ENCODE results near the gene SIK2.

Gene SIK2

GRCh38 chr11:111633756-111634362 lies 31.6 kb downstream of the SIK2 start:
- TF ChIP-seq, protein P1, sequence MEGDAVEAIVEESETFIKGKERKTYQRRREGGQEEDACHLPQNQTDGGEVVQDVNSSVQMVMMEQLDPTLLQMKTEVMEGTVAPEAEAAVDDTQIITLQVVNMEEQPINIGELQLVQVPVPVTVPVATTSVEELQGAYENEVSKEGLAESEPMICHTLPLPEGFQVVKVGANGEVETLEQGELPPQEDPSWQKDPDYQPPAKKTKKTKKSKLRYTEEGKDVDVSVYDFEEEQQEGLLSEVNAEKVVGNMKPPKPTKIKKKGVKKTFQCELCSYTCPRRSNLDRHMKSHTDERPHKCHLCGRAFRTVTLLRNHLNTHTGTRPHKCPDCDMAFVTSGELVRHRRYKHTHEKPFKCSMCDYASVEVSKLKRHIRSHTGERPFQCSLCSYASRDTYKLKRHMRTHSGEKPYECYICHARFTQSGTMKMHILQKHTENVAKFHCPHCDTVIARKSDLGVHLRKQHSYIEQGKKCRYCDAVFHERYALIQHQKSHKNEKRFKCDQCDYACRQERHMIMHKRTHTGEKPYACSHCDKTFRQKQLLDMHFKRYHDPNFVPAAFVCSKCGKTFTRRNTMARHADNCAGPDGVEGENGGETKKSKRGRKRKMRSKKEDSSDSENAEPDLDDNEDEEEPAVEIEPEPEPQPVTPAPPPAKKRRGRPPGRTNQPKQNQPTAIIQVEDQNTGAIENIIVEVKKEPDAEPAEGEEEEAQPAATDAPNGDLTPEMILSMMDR (conservative IDR thresholded peaks at IDR 0.05; ENCODE audit: low read depth) = no peak
- DNase-seq (ENCODE audit: low spot score) = peak; percentile 8
- CTCF ChIA-PET = no interaction called here
- no peak overlapping the region for H3K27ac ChIP-seq
- POLR2A ChIA-PET (ENCODE audit: low non-redundant PET) = no interaction called here

DNA sequence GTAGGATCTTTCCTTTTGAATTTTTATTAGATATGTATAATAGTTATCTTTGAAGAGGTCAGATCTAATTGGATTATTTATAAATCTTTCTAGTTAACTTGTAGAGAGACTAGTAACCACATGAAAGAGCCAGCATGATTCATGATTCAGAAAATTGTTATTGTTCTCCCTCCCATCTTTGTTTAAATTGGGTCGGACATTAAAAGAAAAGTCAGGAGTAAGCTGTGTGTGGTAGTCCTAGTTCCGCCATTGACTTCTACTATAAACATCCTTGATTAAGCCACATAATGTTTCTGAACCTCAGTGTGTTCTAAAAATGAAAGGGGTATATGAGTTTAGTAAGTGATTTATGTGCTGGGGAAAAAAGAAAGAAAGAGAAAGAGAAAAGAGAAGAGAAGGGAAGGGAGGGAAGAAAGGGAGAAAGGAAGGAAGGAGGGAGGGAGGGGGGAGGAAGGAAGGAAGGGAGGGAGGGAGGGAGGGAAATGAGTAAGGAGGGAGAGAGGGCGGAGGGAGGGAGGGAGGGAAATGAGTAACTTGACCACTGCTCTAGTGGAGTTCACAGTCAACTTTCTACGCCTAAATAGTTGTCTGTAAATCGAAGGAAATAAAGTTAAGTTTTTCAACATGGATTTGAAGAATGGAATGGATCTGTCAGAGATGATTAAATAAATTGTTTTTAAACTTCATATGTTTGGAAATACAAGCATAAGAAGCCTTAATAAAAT lies 32.9 kb downstream of the SIK2 start:
- TF ChIP-seq, protein P1 (conservative IDR thresholded peaks at IDR 0.05; ENCODE audit: low read depth) = no peak
- no peak for DNase-seq (ENCODE audit: low spot score)
- CTCF ChIA-PET = no interaction called here
- POLR2A ChIA-PET (ENCODE audit: low non-redundant PET) = no interaction called here
- no peak overlapping the region for H3K27ac ChIP-seq

DNA sequence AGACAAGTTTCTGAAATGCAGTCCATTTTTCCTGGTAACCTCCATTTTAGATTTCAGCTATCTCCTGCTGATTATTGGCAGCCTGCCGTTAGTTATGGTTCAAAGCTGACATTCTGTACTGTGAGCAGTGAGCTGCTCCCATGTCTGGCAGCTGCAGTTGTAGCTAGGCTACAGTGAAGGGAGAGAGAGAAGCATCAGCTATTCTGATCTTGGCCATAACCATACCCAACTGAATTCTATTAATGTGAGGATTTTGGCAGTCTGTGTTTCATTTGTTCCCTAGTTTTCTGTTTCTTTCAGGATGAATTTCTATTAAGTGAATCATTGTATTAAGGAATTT lies 33.4 kb downstream of the SIK2 start:
- H3K27ac ChIP-seq = no peak overlapping the region
- CTCF ChIA-PET = interaction anchor here (0.5 kb wide), 1 partner anchor 242 kb away, joined by 3 read pairs; no protein-coding TSS in a partner anchor
- POLR2A ChIA-PET (ENCODE audit: low non-redundant PET) = no interaction called here
- TF ChIP-seq, protein P1 (conservative IDR thresholded peaks at IDR 0.05; ENCODE audit: low read depth) = no peak
- no peak for DNase-seq (ENCODE audit: low spot score)

DNA sequence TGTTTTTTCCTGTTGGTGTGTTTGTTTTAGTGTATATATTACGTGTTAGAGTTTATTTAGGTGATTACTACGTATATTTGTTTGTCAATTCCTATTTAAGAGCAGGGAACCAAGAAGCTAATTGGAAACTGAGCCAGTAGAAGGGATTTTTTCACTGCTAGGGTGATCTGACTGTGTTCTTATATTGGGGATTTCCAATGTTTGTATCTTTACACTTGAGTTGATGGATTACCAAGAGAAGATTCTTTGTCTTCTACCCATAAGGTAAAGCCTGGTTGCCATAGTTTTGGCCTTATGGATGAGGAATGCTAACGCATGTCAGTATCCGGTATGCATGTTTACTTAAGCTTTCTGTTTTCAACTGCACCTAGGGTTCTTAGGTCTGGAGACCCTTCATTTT lies 35.6 kb downstream of the SIK2 start:
- DNase-seq (ENCODE audit: low spot score) = no peak
- H3K27ac ChIP-seq = no peak overlapping the region
- POLR2A ChIA-PET (ENCODE audit: low non-redundant PET) = no interaction called here
- TF ChIP-seq, protein P1 (conservative IDR thresholded peaks at IDR 0.05; ENCODE audit: low read depth) = no peak
- CTCF ChIA-PET = no interaction called here

GRCh38 chr11:111639226-111639925 lies 37.1 kb downstream of the SIK2 start:
- ChIA-PET CTCF (no interaction called here), POLR2A (ENCODE audit: low non-redundant PET) (no interaction called here)
- H3K27ac ChIP-seq = no peak overlapping the region
- TF ChIP-seq, protein P1 (conservative IDR thresholded peaks at IDR 0.05; ENCODE audit: low read depth) = no peak
- no peak for DNase-seq (ENCODE audit: low spot score)

DNA sequence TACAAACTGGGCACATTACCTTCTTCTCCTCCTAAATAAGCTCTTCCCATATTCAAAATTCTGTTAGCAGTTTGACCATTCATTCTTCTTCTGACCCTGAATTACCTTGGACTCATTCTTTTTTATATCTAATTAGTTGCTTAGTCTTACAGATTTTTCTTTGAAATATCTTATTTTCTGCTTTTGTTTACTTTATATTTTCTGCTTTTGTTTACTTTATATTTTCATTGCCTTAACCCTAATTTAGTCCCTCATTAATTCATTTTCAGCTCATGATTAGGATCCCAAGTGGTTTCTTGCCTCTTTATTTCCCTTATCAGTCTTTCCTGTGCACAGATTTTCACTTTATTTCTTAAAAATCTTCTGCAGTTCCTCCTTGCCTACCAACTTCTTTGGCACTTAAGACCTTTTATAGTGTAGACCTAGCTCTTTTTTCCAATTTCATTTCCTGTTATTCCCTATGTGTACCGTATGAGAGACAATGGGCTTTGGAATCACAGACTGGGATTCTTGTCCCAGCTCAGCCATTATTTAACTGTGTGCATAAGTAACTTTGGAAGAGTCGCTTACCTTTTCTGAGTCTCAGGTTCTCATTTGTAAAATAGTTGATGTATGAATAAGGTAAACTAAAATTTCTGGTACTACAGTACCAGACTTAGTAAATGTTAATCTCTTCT lies 39.2 kb downstream of the SIK2 start:
- H3K27ac ChIP-seq = no peak overlapping the region
- ChIA-PET POLR2A (ENCODE audit: low non-redundant PET) (no interaction called here), CTCF (interaction anchor here (1.2 kb wide), 1 partner anchor 40 kb away, joined by 4 read pairs; no protein-coding TSS in a partner anchor)
- TF ChIP-seq, protein P1 (conservative IDR thresholded peaks at IDR 0.05; ENCODE audit: low read depth) = no peak
- no peak for DNase-seq (ENCODE audit: low spot score)
